Keratinocyte (primary cell): ENCODE measurements around the gene NEUROD2.

Source experiments
- EZH2 ChIP-seq: IDR thresholded peaks from one replicate; pipeline ENCODE4 v1.6.1; 2012; ENCODE audit warnings: inconsistent platforms, mild to moderate bottlenecking, low read length, moderate library complexity
- TF ChIP-seq, protein P1 (sequence below), 3 experiments: IDR thresholded peaks in 1 of 3; conservative IDR thresholded peaks in 1 of 3; optimal IDR thresholded peaks in 1 of 3; 2 replicates in 2 of 3; 3 replicates in 1 of 3; pipeline versions ENCODE3 to v1.5.1; 2011; ENCODE audit warnings: low read length in 3 of 3, mild to moderate bottlenecking in 3 of 3, moderate library complexity in 2 of 3, control low read depth in 1 of 3, inconsistent platforms in 1 of 3; ENCODE audit not compliant: insufficient read depth in 2 of 3; ENCODE audit errors: extremely low read depth in 1 of 3

DNA sequence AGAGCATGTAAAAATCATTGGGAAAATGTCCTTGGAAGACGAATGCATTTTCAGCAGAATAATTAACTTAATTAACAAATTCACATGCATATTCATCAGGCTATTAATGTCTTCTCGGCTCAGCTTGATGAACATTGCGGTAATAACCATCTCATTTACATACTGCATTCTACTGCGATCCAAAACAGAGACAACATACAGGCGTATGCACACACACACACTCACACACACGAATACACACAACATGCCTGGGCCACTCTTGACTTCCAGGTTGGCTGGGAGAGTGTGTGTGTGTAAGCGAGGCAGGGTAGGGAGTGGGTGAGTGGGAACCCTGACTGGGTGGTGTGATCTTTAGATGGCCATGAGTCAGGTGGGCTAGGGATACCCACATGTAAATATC is 44.7 kb downstream of the NEUROD2 start:
- TF ChIP-seq, protein P1, sequence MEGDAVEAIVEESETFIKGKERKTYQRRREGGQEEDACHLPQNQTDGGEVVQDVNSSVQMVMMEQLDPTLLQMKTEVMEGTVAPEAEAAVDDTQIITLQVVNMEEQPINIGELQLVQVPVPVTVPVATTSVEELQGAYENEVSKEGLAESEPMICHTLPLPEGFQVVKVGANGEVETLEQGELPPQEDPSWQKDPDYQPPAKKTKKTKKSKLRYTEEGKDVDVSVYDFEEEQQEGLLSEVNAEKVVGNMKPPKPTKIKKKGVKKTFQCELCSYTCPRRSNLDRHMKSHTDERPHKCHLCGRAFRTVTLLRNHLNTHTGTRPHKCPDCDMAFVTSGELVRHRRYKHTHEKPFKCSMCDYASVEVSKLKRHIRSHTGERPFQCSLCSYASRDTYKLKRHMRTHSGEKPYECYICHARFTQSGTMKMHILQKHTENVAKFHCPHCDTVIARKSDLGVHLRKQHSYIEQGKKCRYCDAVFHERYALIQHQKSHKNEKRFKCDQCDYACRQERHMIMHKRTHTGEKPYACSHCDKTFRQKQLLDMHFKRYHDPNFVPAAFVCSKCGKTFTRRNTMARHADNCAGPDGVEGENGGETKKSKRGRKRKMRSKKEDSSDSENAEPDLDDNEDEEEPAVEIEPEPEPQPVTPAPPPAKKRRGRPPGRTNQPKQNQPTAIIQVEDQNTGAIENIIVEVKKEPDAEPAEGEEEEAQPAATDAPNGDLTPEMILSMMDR (optimal IDR thresholded peaks at IDR 0.05 in 1 of 3, IDR thresholded peaks at IDR 0.05 in 1 of 3, conservative IDR thresholded peaks at IDR 0.05 in 1 of 3; ENCODE audit: extremely low read depth in 1 of 3, insufficient read depth in 2 of 3, low read length in 3 of 3), result no peak
- no peak for TF ChIP-seq EZH2
